ENCODE measurements around the gene SWAP70. TPM values are rescaled to one million over a fixed set of nuclear protein-coding genes. Genes with fewer than 3 reads are reported as not detected.

Gene SWAP70
- total RNA-seq, 1 donor from 2014 or later, result 33.7 TPM

- Histone ChIP-seq H3K9me3 (ENCODE audit: insufficient read depth, low read depth, low read length) (no peaks in the 10 kb centered on the region), H3K4me2 (ENCODE audit: low read length) (peak overlapping the region; percentile 70), H3K27me3 (ENCODE audit: insufficient read depth, low read length) (no peaks in the 10 kb centered on the region), H3K4me3 (ENCODE audit: insufficient read depth, low read depth, low read length) (no peak overlapping the region), H3K4me1 (ENCODE audit: insufficient read depth, low read length) (peaks cover 28% of the 10 kb centered on the region), H3K79me2 (ENCODE audit: insufficient read depth, low read length) (peaks cover 36% of the 10 kb centered on the region), H2AFZ (ENCODE audit: low read depth, low read length) (no peak overlapping the region), H3K9ac (ENCODE audit: low read length) (peak overlapping the region; percentile 38), H3K36me3 (ENCODE audit: insufficient read depth, low read length) (no peaks in the 10 kb centered on the region), H4K20me1 (ENCODE audit: insufficient read depth, low read length) (peaks cover 7% of the 10 kb centered on the region), H3K27ac (ENCODE audit: low read depth, low read length) (peak overlapping the region; percentile 72)
- H3K4me1 Mint-ChIP-seq (ENCODE audit: low read depth, unreplicated experiment), result peaks cover 18% of the 10 kb centered on the region
- no peak overlapping the region for H3K27ac Mint-ChIP-seq (ENCODE audit: unreplicated experiment)
- no peak overlapping the region for H3K4me3 Mint-ChIP-seq (ENCODE audit: unreplicated experiment)
- no peaks in the 10 kb centered on the region for H3K9me3 Mint-ChIP-seq (ENCODE audit: unreplicated experiment)
- TF ChIP-seq, protein P1, sequence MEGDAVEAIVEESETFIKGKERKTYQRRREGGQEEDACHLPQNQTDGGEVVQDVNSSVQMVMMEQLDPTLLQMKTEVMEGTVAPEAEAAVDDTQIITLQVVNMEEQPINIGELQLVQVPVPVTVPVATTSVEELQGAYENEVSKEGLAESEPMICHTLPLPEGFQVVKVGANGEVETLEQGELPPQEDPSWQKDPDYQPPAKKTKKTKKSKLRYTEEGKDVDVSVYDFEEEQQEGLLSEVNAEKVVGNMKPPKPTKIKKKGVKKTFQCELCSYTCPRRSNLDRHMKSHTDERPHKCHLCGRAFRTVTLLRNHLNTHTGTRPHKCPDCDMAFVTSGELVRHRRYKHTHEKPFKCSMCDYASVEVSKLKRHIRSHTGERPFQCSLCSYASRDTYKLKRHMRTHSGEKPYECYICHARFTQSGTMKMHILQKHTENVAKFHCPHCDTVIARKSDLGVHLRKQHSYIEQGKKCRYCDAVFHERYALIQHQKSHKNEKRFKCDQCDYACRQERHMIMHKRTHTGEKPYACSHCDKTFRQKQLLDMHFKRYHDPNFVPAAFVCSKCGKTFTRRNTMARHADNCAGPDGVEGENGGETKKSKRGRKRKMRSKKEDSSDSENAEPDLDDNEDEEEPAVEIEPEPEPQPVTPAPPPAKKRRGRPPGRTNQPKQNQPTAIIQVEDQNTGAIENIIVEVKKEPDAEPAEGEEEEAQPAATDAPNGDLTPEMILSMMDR (IDR thresholded peaks at IDR 0.05; ENCODE audit: insufficient read depth, low read depth, low read length), result no peak
- no peak for TF ChIP-seq EZH2 (IDR thresholded peaks at IDR 0.05; ENCODE audit: insufficient read depth, low read length)
- no peaks in the 10 kb centered on the region for H3K27me3 Mint-ChIP-seq (ENCODE audit: low read depth, unreplicated experiment)
- FAIRE-seq, result no peak
- peak; percentile 43 for DNase-seq (ENCODE audit: low read depth)
- H3K36me3 Mint-ChIP-seq (ENCODE audit: low read depth, unreplicated experiment), result peaks cover 5% of the 10 kb centered on the region
Observed at GRCh38 chr11:9689721-9690120, 25.8 kb downstream of the SWAP70 start.

GRCh38 chr11:9691865-9692264 is 28.0 kb downstream of the SWAP70 start:
- H3K27ac Mint-ChIP-seq (ENCODE audit: unreplicated experiment), result no peak overlapping the region

GRCh38 chr11:9692691-9693090 is 28.8 kb downstream of the SWAP70 start:
- Histone ChIP-seq H3K4me3 (ENCODE audit: insufficient read depth, low read depth, low read length) (no peak overlapping the region), H3K27me3 (ENCODE audit: insufficient read depth, low read length) (no peaks in the 10 kb centered on the region), H3K9ac (ENCODE audit: low read length) (no peak overlapping the region), H4K20me1 (ENCODE audit: insufficient read depth, low read length) (peaks cover 7% of the 10 kb centered on the region), H3K9me3 (ENCODE audit: insufficient read depth, low read depth, low read length) (no peaks in the 10 kb centered on the region), H3K79me2 (ENCODE audit: insufficient read depth, low read length) (peaks cover 33% of the 10 kb centered on the region), H3K4me2 (ENCODE audit: low read length) (no peak overlapping the region), H3K36me3 (ENCODE audit: insufficient read depth, low read length) (no peaks in the 10 kb centered on the region), H2AFZ (ENCODE audit: low read depth, low read length) (no peak overlapping the region), H3K27ac (ENCODE audit: low read depth, low read length) (no peak overlapping the region), H3K4me1 (ENCODE audit: insufficient read depth, low read length) (peaks cover 28% of the 10 kb centered on the region)
- H3K9me3 Mint-ChIP-seq (ENCODE audit: unreplicated experiment), result no peaks in the 10 kb centered on the region
- H3K27ac Mint-ChIP-seq (ENCODE audit: unreplicated experiment), result no peak overlapping the region
- no peak for DNase-seq (ENCODE audit: low read depth)
- peaks cover 18% of the 10 kb centered on the region for H3K4me1 Mint-ChIP-seq (ENCODE audit: low read depth, unreplicated experiment)
- FAIRE-seq, result no peak
- no peak overlapping the region for H3K4me3 Mint-ChIP-seq (ENCODE audit: unreplicated experiment)
- TF ChIP-seq, protein P1 (IDR thresholded peaks at IDR 0.05; ENCODE audit: insufficient read depth, low read depth, low read length), result no peak
- no peak for TF ChIP-seq EZH2 (IDR thresholded peaks at IDR 0.05; ENCODE audit: insufficient read depth, low read length)
- peaks cover 13% of the 10 kb centered on the region for H3K36me3 Mint-ChIP-seq (ENCODE audit: low read depth, unreplicated experiment)
- H3K27me3 Mint-ChIP-seq (ENCODE audit: low read depth, unreplicated experiment), result no peaks in the 10 kb centered on the region

More at GRCh38 chr11:9691865-9692264, 28.0 kb downstream of the SWAP70 start:
- H2AFZ ChIP-seq (ENCODE audit: low read depth, low read length), result no peak overlapping the region
- peaks cover 13% of the 10 kb centered on the region for H3K36me3 Mint-ChIP-seq (ENCODE audit: low read depth, unreplicated experiment)
- peaks cover 18% of the 10 kb centered on the region for H3K4me1 Mint-ChIP-seq (ENCODE audit: low read depth, unreplicated experiment)
- no peaks in the 10 kb centered on the region for H3K36me3 ChIP-seq (ENCODE audit: insufficient read depth, low read length)
- no peak overlapping the region for H3K9ac ChIP-seq (ENCODE audit: low read length)
- peaks cover 7% of the 10 kb centered on the region for H4K20me1 ChIP-seq (ENCODE audit: insufficient read depth, low read length)
- H3K9me3 Mint-ChIP-seq (ENCODE audit: unreplicated experiment), result no peaks in the 10 kb centered on the region
- H3K27me3 ChIP-seq (ENCODE audit: insufficient read depth, low read length), result no peaks in the 10 kb centered on the region
- DNase-seq (ENCODE audit: low read depth) (peak; percentile 41), FAIRE-seq (no peak)
- H3K9me3 ChIP-seq (ENCODE audit: insufficient read depth, low read depth, low read length), result no peaks in the 10 kb centered on the region
- H3K4me2 ChIP-seq (ENCODE audit: low read length), result peak overlapping the region; percentile 24
- no peaks in the 10 kb centered on the region for H3K27me3 Mint-ChIP-seq (ENCODE audit: low read depth, unreplicated experiment)
- TF ChIP-seq, protein P1 (IDR thresholded peaks at IDR 0.05; ENCODE audit: insufficient read depth, low read depth, low read length), result no peak
- TF ChIP-seq EZH2 (IDR thresholded peaks at IDR 0.05; ENCODE audit: insufficient read depth, low read length), result no peak
- no peak overlapping the region for H3K27ac ChIP-seq (ENCODE audit: low read depth, low read length)
- H3K4me3 ChIP-seq (ENCODE audit: insufficient read depth, low read depth, low read length), result no peak overlapping the region
- peaks cover 33% of the 10 kb centered on the region for H3K79me2 ChIP-seq (ENCODE audit: insufficient read depth, low read length)
- peaks cover 28% of the 10 kb centered on the region for H3K4me1 ChIP-seq (ENCODE audit: insufficient read depth, low read length)
- no peak overlapping the region for H3K4me3 Mint-ChIP-seq (ENCODE audit: unreplicated experiment)

Measured in astrocyte (in vitro differentiated cells and primary cell).